ENCODE data around the gene PTPN22. TPM values are rescaled to one million over a fixed set of nuclear protein-coding genes. Genes with fewer than 3 reads are reported as not detected.

Gene PTPN22
- polyA plus RNA-seq, 1 experiment: 0.02 TPM

DNA sequence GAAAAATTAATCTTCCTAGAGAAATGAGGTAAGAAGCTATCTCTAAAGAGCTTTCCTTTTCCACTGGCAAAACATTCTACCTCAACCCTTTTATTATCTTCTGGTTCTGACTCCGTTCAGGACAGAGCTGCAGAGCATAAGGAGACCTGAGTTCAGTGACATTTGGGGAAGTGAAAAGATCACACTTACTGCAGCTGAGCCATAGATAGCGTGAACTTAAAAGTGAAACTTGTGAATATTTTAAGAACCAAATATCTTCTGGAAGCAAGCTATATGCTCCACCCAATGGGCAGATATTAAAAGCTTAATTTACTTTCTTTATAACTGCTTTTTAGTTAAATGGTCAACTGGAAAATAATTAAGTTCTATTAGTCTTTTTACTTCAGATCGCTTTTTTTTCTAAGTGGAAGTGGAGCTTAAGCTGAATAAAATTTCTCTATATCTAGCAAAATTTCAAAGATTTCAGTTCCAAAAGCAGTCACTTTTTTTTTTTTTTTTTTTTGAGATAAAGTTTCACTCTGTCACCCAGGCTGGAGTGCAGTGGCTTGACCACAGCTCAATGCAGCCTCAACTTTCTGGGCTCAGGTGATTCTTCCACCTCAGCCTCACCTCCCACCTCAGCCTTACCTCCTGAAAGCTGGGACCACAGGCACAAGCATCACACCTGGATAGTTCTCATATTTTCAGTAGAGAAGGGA, 11.9 kb downstream of the PTPN22 start:
- Histone ChIP-seq H3K36me3 (ENCODE audit: control insufficient read depth, insufficient read depth, low read length) (no peaks in the 10 kb centered on the region), H3K27me3 (ENCODE audit: control insufficient read depth, insufficient read depth, low read length) (no peaks in the 10 kb centered on the region), H3K4me3 (ENCODE audit: low read depth, low read length) (no peak overlapping the region)
- TF ChIP-seq CTCF (IDR thresholded peaks at IDR 0.05; ENCODE audit: insufficient read depth, low read depth, low read length): no peak
- CTCF ChIA-PET: interaction anchor here (0.6 to 1.8 kb wide), 3 partner anchors 10 to 1352 kb away, joined by 3 to 6 read pairs (median 3); no protein-coding TSS in a partner anchor
- POLR2A ChIA-PET: interaction anchor here (0.6 kb wide), 3 partner anchors 120 to 903 kb away, joined by 3 to 6 read pairs (median 4); partner anchors contain the start of gene OLFML3
- DNase-seq (ENCODE audit: low read depth): no peak

DNA sequence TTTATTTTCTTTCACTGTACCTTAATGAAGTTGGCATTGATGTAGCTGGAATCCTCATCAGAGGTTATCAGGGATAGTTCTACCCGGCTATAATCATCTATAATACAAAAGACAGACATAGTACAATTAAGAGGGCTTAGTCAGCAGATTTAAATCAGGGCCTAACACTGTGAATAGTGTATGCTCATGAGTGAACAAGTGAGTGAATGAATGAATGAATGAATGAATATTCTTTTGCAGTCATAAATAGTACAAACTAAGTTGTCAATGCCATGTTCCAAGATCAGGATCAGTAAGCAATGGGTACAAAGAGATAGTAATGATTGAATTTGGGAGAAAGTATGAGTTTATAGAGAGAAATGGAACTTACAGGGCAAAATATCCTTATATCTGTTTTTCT, 12.5 kb downstream of the PTPN22 start:
- Histone ChIP-seq H3K4me3 (ENCODE audit: low read depth, low read length) (no peak overlapping the region), H3K27me3 (ENCODE audit: control insufficient read depth, insufficient read depth, low read length) (no peaks in the 10 kb centered on the region), H3K36me3 (ENCODE audit: control insufficient read depth, insufficient read depth, low read length) (no peaks in the 10 kb centered on the region)
- ChIA-PET CTCF (interaction anchor here (1.0 kb wide), 1 partner anchor 119 kb away, joined by 3 read pairs; no protein-coding TSS in a partner anchor), POLR2A (no interaction called here)
- no peak for TF ChIP-seq CTCF (IDR thresholded peaks at IDR 0.05; ENCODE audit: insufficient read depth, low read depth, low read length)
- DNase-seq (ENCODE audit: low read depth): no peak

GRCh38 chr1:113858418-113858817, 13.1 kb downstream of the PTPN22 start:
- CTCF ChIA-PET: interaction anchor here (0.6 kb wide), 1 partner anchor 36 kb away, joined by 3 read pairs; no protein-coding TSS in a partner anchor
- POLR2A ChIA-PET: no interaction called here
- no peak for DNase-seq (ENCODE audit: low read depth)
- Histone ChIP-seq H3K27me3 (ENCODE audit: control insufficient read depth, insufficient read depth, low read length) (no peaks in the 10 kb centered on the region), H3K36me3 (ENCODE audit: control insufficient read depth, insufficient read depth, low read length) (no peaks in the 10 kb centered on the region), H3K4me3 (ENCODE audit: low read depth, low read length) (no peak overlapping the region)
- TF ChIP-seq CTCF (IDR thresholded peaks at IDR 0.05; ENCODE audit: insufficient read depth, low read depth, low read length): no peak

DNA sequence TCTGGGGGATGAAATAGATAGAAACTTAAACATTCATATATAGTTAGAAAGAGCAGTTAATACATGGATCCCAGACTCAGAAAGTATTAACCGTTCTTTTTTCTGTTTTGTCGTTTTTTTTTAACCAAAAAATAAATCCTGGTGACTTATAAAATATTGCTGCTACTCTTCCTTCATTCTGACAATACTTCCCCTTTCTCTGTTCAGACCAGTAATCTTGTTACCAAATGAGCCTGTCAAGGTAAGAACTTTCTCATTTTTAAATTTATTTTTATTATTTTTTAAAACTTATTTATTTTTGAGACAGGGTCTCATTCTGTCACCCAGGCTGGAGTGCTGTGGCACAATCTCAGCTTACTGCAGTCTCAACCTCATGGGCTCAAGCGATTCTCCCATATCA, 13.7 kb downstream of the PTPN22 start:
- POLR2A ChIA-PET: no interaction called here
- CTCF ChIA-PET: no interaction called here
- Histone ChIP-seq H3K4me3 (ENCODE audit: low read depth, low read length) (no peak overlapping the region), H3K27me3 (ENCODE audit: control insufficient read depth, insufficient read depth, low read length) (no peaks in the 10 kb centered on the region), H3K36me3 (ENCODE audit: control insufficient read depth, insufficient read depth, low read length) (no peaks in the 10 kb centered on the region)
- TF ChIP-seq CTCF (IDR thresholded peaks at IDR 0.05; ENCODE audit: insufficient read depth, low read depth, low read length): no peak
- DNase-seq (ENCODE audit: low read depth): no peak

DNA sequence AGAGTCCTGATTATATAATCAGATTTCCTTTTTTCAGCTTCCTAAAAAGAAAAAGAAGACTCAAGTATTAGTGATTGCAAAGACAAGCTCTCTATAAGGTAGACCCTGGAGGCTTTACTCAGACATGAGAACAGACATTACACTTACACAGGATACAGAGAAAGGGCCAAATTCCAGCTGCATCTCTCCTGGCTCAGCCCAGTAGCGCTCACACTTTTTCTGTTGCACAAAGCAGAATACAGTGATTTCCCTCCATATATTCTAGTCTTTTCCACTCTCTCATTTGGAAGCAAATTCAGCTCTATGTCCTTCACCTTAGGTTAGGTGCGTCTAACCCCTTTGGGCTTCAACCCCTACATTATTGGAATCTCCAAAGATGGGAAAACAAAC, 15.1 kb downstream of the PTPN22 start:
- Histone ChIP-seq H3K4me3 (ENCODE audit: low read depth, low read length) (no peak overlapping the region), H3K27me3 (ENCODE audit: control insufficient read depth, insufficient read depth, low read length) (no peaks in the 10 kb centered on the region), H3K36me3 (ENCODE audit: control insufficient read depth, insufficient read depth, low read length) (no peaks in the 10 kb centered on the region)
- TF ChIP-seq CTCF (IDR thresholded peaks at IDR 0.05; ENCODE audit: insufficient read depth, low read depth, low read length): no peak
- DNase-seq (ENCODE audit: low read depth): no peak
- POLR2A ChIA-PET: interaction anchor here (0.9 kb wide), 1 partner anchor 44 kb away, joined by 3 read pairs; the partner anchor contains the start of gene RSBN1
- CTCF ChIA-PET: interaction anchor here (1.3 to 1.4 kb wide), 2 partner anchors 20 to 29 kb away, joined by 3 to 5 read pairs; no protein-coding TSS in a partner anchor
